Testis (tissue), 2 donors: ENCODE results near the gene STIM2.

Experiments
- CTCF ChIP-seq, 3 experiments: fragments of 450-650 bp in 2 of 3; fragments of 200-600 bp in 1 of 3; sonication (generic) in 1 of 3; IDR thresholded peaks; one replicate each; pipeline ENCODE4 v1.5.1; 2016 to 2019; ENCODE audit warnings: antibody characterized with exemption in 3 of 3, mild to moderate bottlenecking in 2 of 3, moderate library complexity in 1 of 3
- POLR2A ChIP-seq: fragments of 450-650 bp; IDR thresholded peaks from one replicate; pipeline ENCODE4 v1.6.1; 2017; ENCODE audit warnings: antibody characterized with exemption, mild to moderate bottlenecking, moderate library complexity

GRCh38 chr4:27011401-27011800 is 150.8 kb downstream of the STIM2 start:
- TF ChIP-seq CTCF (IDR thresholded peaks at IDR 0.05) = no peak
- no peak for TF ChIP-seq POLR2A
